Limb (tissue), 2 donors: ENCODE measurements around the gene USP22.

ENCODE experiments used
- DNase-seq, 2 donors: peaks; one replicate each; pipeline ENCODE4 v3.0.0-alpha.2; 2016; ENCODE audit errors: extremely low spot score in 2 of 2

USP22 gene

DNA sequence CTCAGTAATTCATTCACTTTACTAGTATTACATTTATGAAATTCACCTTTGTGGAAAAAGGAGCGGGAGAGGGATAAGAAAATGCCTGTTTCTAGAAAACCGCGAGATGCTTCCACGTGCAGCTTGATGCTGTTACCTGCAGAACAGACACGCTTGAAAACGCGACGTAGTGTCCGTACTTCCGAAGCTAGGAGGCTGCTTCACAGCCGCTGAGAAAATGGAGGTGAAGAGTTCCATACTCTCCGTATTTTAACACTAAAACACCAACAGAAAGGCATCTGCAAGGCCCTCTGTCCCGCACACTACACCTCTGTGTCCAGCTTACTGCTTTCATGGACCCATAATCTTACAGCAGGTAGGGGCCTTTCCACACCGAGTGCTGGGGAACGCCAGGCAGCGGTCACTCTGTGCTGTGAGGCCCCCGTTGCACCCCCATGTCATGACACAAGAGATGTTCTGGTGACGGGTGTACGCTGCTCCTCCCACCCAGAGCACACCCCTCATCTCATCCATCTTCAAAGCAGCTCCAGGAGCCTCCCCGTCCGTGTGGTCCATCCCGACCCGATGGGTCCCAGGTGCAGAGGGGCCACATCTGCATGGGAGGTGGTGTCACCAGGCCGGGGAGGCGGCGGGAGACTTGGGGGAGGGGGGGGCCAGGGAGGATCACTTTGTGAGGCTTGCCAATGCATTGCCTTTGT, 40.4 kb downstream of the USP22 start:
- DNase-seq, result no peak

DNA sequence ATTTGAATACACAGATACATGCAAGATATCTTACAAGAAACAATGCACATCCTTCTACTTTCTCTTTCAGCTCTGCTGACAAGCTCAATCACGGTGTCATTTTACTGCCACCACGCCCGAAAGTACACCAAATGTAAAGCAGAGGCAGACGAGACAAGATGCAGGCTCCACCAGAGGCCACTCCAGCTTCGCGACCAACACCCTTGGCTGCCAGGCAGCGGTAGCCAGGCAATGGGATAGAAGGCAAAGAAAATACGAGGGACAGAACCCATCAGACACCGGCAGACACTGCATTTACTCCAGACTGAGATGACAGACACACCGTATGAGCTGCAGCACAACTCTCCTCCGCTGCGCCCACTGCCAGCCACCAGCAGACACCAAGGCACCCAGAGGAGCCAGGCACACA, 41.0 kb downstream of the USP22 start:
- DNase-seq, result no peak

DNA sequence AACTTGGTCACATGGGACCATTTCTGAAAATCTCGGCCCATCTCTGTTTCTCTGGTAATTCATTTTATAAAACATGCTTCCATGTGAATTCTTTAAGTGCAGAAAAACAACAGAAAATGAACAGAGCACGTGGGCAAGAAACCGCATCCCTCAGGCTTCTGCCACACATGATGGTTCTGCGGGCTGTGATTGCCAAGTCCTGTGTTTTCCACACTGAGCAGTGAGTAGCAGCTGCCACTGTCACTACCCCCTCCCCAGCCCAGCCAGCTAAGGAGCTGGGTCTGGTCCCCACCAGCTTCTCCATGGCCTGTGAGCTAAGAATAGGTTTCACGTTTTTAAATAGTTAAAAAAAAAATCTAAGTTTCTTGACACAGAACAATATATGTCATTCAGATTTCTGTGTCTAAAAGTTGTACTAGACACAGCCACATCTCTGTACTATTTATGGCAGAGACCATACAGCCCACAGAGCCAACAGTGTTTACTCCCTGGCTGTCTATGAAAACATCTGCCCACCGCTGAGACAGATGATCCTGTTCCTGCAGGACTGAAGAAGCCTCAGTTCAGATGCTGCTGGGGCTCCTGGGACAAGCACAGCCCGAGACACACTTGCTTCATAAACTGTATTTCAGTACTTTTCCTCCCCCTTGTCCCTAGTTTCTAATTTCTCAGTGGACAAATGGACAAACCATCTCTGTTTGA, 41.5 kb downstream of the USP22 start:
- peak in 1 of 2 donors; percentile 21 for DNase-seq

DNA sequence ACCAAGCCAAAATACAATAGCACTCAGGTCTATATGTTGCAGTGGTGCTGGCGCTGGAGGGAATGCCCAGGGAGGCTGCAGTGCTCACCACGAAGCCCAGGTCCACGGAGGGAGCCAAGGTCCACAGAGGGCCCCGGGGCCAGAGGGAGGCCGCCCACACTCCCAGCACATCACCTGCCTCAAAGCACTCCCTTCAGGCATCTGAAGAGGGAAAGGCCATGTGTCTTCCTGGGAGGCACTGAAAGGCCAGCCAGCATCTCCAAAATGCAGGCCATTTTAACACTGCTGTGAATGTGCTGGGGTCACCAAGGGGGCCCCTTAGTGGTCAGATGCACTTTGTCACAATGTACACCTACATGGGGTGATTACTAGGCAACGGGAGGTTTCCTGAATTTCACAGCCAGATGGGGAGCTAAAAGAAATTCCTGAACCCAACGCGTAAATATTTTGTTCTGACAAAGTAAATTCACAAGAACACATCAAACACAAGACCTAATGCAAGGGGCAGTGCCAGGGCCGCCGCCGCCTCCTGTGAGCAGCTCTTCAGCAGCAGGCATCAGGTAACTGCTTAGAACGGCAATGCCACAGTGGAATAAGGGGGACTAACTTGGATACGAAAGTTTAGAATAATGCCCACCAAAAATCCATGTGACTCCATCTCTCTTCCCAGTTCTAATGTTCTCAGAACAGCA, 42.8 kb downstream of the USP22 start:
- DNase-seq, result no peak

DNA sequence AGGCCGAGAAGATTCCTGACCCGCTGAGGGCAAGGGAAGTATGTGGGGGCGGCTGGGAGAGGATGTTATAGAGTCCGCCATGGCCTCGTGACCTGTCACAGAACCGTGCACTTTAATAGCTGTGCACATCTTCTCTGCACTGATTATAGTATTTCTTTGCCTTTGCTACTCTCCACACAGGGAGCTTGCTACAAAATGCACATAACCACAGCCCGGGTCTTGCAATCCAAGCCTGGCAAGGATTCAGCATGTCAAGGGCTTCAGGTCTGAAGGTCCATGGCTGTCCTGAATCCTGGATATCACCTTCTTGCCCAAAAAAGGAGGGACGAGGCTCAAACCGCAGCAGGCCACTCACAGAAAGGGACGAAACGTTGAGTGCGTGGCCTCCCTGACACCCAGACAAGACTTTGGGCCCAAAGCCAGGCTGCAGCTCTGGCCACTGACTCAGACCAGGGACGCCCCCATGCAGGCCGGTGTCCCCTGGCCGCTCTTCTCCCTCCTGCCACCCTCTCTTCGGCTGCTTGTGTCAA, 43.7 kb downstream of the USP22 start:
- no peak for DNase-seq

DNA sequence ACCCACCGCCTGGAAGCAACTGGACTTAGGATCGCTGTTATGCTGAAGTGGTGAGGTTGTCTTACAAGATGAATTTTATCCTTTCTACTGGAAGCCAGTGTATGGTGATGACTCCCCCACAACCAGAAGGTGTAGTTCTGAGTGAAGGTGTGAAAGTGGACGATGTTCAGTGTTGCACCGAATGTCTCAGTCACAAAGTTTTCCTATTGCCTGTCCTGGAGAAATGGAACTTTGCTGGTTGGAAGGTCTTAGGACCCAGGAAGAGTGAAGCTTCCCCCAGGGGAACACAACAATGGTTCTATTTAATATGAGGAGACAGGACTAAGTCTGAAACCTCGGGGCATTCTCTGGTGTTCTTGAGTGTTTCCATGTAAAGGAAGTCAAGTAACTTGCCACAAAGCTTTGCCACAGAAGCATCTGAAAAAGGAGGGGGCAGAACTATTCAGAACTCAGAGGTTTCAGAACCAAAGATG, 44.2 kb downstream of the USP22 start:
- no peak for DNase-seq

DNA sequence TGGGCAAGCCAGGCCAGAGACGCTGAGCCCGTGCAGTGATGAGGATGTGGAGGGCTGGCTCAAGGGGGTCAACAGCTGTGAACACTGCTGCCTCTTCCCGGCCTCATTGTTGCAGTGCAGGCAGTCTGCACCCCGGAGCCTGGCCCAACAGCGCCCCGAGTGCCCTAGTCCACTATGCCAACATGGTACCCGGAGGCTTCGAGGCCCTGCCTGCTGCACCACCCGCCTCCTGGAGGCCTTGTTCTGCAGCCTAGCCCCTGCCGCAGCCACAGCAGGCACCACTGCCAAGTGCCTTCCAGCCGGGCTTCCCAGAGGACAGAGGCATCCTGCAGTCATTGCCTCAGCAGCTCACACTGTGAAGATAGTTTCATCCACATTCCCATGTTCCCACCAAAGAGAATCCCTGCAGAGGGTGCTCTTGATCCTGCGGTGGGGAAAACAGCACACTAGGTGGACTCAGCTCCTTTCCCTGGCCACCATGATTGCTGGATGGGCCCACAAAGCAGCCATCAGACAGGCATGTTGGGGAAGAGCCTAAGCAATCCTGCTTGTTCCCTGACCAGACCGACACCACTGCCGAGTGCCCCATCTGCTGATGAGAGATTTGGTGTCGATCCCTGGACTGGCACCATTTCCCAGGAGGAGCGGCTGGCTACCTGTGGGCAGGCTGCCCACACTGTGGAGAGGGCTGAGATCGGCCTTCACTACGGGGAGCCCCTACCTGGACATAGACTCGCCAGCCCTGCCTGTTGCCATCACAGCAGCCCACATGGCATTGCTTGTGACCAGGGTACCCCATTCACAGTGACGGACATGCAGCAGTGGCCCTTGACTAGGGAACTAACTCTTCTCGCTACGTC, 44.9 kb downstream of the USP22 start:
- no peak for DNase-seq

DNA sequence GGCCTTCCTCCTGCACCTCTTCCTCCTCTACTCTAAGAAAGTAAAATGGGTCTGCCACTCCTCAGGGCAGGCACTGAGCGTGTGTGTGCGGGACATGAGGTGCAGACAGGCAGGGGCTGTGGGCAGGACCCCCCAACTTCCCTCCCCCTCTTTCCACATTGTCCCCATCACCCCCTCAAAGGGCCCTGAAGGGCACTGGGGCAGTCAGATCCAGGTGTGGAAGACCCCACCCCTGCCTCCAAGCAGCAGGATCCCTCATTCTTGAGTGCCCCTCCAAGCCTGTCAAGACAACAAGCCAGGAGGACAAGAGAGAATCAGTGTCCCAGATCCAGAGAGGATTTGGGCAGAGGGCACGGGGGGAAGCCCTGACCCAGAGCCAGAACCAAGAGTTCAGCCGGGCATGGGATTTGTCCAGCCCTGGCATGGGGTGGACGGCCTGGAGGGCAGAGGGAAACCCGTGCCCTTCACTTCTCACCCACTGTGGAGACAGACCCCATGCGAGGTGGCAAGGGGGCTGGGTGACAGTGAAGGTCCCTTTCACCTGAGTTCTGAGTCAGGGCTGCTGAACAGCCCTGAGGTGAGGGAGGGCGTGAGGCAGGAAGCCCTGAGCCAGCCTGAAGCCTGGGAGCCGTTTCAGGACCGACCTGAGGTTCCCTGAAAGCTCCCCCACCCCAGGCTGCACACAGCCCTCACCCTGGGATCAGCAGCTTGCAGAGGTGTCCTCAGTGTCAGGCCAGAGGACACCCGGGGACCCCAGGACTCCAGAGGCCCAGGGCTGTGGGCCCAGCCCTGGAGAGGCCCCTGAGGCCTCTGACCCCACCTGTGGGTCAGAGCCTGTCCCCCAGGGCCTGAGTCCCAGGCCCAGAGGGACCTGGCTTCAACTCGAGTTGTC, 45.8 kb downstream of the USP22 start:
- DNase-seq, result no peak

DNA sequence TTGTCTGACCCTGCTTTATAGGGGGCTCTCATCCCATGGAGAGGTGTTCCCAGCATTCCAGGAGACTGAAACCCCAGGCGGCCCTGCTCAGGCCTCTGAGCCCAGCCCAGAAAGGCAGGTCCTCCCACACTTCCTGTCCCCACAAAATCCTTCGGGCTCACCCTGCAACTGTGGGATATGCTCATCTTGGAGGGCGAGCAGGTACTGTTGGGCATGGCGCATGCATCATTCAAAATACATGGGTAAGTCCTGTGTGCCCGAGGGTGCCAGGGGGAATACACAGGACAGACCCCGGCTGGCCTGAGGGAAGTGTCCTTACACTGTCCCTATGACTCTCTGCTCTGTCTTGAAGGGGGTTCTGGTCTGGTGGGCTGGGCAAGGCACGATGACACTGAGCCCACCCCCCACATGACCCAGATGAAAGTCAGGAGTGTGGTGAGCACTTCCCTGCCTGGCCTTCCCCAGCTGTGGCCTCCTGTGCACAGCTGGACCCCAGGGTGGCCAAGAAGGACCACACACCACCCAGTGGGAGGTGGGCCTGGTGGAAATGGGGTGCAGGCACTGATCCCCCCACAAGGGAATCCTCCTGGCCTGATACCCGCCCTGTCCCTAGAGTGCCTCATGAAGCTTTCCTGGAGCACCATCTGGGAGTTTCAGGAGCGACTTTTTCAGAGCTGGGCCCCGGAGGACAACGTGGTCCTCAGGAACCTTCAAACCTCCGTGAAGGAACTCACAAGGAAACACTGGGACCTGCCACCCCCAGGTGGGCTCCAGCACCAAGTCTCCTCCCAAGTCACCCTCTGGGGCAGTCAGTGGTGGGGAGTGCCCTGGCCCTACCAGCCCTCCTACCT, 46.7 kb downstream of the USP22 start:
- no peak for DNase-seq

DNA sequence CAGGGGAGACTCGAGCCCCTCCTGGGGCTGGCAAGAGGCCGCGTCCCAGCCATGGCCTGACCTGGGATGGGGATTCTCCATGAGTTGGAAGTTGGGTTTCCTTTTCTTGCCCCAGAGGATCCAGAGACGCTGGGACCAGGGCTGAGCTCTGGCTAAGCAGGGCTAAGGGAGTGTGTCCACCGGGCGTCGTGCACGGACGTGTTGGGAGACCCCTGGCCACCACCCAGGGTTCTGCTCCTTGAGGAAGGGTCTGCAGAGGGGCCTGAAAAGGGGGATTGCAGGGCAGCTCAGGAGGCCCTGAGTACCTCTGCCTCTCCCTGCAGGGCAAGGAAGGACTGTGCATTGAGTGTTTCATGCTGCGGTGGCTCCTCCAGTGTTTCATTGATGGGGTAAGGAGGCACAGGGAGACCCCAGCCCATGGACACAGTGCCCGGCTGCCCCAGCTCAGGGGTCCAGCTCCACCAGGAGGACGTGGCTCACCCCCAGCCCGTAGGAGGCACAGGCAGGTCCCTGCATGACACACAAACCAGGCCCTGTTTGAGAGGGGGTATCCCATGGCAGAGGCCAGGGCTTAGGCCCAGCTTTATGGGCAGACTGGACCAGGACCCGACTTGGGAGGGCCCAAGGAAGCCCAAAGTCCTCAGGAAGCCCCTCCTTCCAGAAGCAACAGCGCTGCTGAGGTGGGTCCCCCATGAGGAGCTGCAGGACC, 47.5 kb downstream of the USP22 start:
- DNase-seq, result no peak

DNA sequence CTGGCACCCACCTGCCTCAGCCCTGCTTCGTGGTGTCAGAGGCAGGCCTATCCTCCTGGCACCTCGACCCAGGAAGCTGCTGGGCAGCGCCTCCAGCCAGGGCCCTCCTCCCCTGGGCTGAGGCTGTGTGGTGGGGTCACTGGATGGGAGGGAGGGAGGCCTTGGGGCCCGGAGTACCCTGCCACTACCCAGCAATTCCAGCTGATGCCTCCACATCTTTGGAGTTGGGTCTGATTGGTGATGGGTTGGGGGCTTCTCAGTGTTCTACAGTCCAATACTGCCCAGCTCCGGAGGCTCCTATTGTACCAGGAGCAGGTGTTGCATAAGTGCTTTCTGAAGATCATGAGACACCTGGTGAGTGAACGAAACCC, 48.0 kb downstream of the USP22 start:
- no peak for DNase-seq

DNA sequence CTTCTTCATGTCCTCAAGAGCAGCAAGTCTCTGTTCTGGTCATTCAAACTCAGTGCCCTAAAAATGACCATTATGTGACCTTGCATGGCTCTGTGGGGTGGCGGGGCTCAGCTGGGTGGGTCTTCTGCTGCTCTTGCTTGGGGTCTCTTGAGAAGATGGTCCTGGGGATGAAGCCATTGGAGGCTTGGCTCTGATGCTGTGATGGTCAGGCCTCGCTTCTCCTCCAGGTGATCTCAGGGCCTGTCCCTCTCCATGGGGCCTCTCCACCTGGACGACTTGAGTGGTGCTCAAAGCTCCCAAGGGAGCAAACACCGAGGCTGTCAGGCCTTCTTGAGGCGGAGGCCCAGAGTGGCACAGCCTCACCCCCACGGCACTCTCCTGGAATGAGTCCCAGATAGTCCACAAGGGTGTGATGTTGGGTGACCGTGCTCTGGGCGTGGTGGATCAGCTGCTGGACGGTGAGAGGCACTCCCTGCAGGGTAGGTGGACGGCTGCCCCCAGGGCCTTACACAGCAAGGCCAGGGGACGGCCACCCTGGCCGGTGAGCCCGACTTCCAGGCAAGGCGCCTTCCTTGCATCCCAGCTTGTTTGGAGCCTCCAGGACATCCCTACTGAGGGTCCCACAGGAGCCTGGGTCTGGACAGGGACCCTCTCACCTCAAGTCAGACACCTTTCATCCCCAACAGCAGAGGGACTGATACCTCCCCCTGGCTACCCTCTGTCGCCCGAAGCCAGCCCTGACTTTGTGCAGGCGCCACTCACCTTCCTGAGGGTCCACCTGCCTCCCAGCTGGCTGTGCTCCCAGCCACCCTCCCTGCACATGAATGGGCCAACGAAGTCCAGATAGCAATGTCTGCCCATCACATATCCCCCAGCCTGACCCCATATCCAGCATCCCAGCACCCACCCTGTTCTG, 48.7 kb downstream of the USP22 start:
- no peak for DNase-seq

DNA sequence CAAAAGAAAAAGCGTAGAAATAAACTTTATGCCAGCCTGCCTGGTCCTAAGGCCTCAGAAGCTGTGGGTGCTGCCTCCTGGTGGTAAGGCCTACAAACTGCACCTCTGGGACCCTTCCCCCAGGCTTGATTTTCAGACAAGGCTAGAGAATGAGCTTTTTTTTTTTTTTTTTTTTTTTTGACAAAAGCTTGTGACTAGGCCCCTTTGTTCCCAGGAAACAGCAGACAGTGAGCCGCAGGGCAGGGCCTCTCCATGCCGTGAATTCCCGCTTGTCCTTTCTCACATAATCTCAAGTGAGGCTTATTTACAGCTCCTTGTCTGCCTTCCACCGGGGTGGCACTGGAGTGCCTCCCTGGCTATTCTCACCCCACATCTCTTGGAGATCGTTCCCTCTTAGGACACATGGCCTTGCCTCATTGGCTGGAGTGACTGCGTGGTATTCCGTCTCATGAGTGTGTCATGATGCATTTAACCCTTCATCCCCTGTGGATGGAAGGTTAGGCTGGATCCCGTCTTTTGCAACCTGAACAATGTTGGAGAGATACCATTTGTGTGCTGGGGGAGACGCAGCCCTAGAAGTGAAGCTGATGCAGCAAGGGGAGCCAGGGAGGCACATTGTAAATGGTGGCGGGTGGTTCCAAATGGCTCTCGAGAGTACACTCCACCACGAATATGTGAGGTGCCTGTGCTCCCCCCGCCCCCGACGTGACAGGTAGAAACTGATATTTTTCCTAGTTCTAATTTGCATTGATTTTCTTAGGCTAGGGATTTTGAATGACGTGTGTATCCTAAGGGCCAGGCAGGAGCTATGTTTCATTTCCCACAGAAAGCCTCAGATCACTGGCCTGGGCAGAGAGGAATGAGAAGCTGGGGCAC, 49.6 kb downstream of the USP22 start:
- peak; percentile 63 to 87 for DNase-seq

DNA sequence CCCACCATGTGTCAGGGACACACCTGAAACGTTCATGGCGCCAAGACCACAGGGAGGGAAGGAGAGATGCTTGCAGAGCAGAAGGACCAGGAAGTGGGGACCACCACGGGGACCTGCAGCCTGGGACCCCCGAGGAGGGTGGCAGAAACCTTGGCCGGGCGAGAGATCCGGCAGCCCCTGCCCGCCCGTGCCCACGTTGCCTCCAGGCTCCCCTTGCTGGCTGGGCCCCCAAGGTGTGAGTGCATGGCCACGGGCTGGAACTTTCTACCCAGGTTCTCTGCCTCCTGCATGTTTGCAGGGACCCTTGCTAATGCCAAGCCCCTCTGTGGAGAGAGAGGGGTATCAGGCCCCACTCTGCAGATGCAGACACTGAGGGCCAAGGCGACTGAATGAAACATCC, 50.4 kb downstream of the USP22 start:
- DNase-seq, result no peak

DNA sequence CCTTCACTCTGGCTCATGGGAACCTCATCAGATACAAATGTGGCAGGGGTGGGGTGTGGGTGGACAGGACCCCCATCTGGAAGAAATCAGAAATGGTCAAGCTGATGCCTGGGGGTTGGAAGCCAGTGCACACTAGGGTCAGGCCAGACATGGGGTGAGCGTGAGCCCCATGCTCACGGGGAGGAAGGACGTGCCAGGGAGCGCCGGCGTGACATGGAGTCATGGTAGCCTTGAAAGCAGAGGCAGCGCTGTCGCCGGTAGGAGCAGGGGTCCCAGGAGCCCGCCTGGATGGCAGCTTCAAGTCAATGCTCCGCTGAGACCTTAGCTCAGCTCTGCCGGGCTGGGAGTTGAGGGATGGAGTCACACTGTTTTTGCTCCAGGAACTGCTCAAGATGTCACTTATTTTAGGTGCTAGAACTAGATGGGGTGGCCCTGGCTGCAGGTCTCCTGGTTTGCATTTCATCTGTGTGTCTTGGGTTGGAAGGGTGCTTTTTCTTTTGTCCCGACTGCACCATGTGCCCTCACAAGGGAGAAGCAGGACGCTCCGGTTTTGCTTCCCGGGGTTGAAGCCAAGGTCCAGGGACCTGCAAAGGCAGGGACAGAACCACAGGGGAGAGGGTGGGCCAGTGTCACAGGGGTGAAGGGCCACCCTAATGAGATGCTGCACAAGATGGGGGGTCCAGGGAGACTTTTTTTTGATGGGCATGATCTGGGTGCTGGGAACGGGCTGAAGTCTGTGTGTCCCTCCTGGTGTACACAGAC, 51.4 kb downstream of the USP22 start:
- no peak for DNase-seq
